HG02623 (cell line): ENCODE measurements around the gene PKHD1.

Experiments used
- ATAC-seq: cut with Tn5 transposase; IDR thresholded peaks from one replicate; pipeline ENCODE4 v1.9.1; 2021; ENCODE audit warnings: moderate library complexity; ENCODE audit not compliant: unreplicated experiment

The PKHD1 gene

GRCh38 chr6:52108128-52108527 is 20.7 kb upstream of the PKHD1 start:
- no peak for ATAC-seq

- ATAC-seq: no peak
Measured at GRCh38 chr6:52106994-52107393, 19.6 kb upstream of the PKHD1 start.

DNA sequence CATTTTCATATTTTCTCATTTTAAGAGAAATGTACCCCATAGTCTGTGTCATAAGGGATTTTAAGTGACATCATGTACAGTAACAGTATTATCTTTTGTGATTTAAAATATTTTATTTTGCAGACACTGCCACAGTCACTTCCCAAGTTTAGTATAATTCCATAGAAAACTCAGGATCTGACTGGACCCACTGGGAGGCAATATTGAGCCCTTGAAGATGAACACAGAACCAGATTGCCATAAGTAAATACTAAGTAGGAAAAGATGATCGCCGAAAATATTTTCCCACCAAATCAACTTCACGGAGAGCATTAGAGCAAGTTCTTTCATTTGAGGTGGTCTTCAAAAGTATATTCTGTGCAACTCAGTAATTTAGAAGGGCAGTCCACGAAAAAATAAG is 17.6 kb upstream of the PKHD1 start:
- no peak for ATAC-seq

DNA sequence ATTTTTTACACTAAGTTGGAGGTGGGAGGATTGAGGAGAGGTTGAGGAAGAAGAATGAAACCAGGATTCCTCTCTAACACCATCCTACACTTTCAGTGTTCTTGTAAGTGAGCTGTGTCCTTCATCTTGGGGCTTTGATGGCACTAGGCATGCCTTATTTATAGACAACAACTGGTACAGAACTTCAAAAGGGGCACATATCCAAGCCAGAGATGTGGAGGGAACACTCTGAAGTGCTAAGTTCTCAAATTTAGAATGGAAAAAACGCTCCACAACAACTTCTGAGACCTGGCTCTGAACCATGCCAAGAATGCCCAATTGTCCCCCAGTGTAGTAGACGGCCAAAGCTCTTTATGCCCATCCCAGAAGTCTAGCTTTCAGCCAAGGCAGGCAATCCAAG is 16.2 kb upstream of the PKHD1 start:
- no peak for ATAC-seq

DNA sequence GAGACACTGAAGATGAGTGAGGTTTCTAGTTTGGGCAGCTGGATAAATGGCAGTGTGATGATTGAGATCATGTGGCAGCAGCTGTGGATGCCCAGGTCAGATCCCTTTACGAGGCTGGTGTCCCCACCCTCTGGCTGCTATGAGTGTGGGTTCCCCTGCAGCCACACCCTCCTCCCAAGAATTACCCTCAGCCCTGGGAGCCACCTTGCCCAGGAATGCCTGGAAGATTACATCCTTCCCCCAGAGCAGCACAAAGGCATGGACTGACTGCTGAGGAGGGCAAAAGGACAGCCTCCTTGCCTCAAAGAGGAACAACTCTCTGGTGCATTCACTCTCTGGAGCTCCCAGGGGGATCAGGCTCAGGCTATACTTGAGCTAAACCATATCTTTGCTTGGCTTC is 15.0 kb upstream of the PKHD1 start:
- ATAC-seq: no peak

DNA sequence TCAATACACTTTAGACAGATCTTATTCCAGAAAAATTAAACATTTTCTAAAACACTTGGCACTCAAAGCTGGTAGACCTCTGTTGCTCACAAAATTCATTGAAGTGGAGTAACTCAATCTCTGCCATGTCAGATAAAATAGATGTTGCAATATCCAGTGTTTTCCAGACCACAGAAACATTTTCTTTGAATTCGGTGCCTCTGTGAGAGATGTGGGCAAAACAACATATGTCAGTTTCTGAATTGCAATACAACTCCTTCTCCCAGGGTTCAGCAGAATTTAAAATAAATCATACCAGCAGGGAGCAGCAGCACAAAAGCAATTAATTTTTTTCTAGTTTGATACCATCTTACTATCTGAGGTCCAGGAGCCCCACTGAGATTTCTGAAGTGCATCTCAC is 11.3 kb upstream of the PKHD1 start:
- no peak for ATAC-seq

DNA sequence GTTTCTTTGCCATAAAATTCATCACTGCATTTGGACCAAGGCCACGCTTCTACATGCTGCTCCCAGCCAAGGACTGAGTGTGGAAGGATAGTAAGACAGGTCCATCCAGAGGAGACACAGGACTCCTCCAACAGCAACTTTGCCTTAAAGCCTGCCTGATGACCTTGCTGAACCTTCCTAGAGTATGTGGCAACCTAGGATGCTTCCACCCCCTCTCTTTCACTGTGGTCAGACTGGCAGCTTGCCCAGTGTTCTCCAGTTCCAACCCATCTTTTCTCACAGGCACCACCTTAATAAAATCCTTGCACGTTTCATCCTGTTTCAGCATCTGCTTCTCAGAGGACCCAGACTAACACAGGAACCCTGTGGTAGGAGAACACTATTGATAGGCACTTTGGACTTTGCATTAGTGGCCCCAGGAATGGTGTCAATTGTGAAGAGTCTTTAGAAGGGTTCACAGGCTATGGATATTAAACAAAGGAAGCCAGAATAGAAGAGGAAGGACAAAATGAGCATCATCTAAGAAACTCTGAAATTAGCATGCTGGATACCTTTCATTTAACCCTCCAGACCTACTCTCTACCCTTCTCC is 2.4 kb upstream of the PKHD1 start:
- no peak for ATAC-seq

GRCh38 chr6:52086741-52087140 is 672 bp downstream of the PKHD1 start:
- no peak for ATAC-seq

DNA sequence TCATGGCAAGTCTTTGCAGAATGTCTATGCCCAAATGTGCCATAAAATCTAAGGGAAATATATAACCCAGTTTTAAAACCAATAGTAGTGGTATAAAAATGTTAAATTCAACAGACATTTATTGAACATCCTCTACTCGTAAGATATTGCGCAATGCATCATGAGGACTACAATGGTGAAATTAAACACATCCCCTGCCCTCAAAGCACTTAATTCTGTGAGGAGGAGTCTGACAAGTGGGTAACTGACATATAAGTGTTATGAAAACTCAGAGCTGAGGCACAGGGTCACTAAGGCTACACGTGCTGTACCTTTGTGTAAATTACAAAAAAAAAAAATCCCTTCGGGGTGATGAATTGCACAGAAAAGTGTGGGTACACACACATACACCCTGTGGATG is 6.2 kb downstream of the PKHD1 start:
- no peak for ATAC-seq

DNA sequence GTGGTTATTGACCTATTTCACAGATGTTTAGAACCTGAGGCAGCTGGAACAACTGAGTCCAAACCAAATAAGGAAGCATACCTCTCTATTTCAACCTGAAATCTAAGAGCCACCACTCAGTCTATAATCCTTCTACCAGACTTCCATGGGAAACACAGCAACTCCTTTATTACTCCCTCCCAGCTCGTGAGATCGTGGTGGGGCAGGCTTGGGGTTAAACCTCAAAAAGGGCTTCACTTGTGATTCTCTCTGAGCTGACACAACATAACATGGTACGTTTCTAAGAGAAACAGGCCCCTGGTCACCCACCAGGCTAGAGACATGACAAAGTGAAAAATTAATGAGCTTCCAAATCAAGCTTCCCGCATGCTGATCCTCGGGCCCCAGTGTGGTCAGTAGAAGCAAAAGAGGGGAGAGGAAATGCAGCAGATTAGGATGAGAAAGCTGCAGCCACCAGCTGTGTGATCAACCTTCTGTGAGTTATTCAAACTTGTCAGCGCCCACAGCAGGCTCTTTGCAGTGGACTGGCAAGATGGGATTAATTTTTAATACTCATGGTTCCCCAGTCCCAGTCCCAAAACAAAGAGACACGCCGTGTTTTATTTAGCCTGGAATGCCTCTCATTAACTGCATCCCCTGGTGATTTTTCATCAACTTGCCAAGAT is 9.3 kb downstream of the PKHD1 start:
- no peak for ATAC-seq

DNA sequence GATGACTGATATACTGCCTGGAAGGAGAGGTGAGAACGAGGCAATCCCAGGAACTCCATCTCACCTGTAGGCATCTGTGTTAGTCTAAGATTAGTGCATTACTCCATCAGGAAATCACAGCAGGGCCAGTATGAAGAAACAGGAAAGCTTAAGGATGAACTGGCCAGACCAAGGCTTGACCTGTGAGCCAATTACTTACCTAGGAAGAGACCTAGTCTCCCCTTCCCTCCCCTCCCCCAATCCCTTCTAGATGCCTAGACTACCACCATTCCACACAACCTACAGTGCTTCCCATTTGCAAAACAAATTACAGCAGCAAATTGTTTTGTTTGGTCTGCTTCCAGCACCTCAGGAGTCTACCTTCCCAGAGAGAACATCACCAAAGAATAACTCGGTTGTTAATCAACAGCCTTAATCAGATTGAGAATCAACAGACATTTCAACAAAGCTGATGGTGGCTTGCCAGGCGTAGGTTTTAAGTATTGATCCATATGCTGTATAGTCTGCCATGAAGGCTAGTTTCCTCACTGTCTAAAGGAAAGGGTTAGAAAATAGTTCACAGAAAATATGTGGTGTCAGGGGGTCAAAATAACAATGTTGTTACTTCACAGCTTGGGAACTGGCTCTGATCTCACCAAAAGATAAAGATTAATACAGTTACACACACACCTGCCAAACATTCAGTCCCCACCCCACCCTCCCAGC is 10.1 kb downstream of the PKHD1 start:
- no peak for ATAC-seq

DNA sequence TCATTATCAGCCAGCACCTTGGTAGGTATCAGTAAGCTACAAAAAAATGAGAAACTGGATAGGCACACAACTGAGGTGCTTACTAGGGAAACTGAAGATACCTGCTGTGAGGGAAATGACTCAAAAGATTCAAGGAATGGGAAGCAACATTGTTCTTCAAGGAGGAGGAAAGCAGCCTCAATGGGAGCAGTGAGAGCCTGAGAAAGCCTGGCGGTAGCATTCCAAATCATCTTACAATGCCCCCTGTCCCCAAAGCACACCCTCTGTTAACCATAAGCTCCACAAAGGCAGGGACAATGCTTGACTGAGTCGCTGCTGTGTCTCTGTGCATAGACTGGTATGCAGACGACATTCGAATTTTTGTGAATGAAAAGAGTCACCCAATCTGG is 10.6 kb downstream of the PKHD1 start:
- no peak for ATAC-seq

DNA sequence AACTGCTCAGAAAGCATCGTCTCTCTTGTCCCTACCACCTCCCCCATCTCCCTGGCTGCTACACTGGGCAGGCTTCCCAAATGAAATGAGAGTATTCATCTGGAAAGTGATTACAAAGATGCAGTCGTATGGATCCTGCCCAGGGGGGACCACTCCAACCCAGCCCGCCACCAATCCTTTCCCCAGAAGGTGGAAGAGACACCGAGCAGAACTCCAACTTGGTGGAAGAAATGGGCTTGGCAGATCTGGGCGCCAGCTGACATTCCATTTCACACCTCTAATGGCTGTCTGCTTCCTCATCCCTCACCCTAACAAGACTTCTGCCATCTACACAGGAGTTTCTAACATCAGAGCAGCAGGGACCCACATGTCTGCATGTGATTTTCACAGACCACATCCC is 12.7 kb downstream of the PKHD1 start:
- ATAC-seq: no peak

- no peak for ATAC-seq
Measured at GRCh38 chr6:52074155-52074554, 13.3 kb downstream of the PKHD1 start.

- no peak for ATAC-seq
Measured at GRCh38 chr6:52065621-52066020, 21.8 kb downstream of the PKHD1 start.

DNA sequence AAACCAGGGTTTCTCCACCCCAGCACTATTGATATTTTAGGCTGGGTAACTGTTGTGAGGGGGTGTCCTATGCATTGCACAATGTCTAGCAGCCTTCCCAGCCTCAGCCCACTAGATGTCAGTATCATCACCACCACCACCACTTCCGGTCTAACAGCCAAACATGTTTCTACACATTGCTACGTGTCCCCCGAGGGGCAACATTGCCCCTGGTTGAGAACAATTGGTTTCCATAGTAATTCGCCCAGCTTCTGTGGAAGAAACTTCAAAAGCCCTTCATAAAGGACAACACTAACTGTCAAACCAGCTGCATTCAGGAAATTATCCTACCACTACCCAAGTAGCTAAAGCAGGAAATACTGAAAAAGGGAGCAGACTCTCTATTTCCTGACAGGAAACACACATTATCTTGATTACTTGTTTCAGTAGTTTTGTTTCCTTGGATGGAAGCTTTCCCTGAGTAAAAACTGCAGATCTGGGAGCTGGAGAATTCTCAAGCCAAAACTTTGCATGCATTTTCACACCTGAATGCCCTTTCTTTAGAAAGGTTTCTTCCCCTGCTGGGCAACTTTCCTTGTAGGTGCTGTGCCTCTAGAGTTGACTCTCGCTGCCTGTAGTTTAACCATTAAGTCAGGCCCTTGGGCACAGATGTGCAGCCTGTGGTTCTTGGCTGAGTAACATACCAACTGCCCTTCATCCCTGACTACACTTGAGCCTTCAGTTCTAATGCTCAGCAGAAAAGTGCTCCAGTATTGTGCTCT is 23.6 kb downstream of the PKHD1 start:
- peak; percentile 98 for ATAC-seq

GRCh38 chr6:52061481-52061880 is 25.9 kb downstream of the PKHD1 start:
- ATAC-seq: no peak

- ATAC-seq: no peak
Measured at GRCh38 chr6:52059821-52060220, 27.6 kb downstream of the PKHD1 start.

DNA sequence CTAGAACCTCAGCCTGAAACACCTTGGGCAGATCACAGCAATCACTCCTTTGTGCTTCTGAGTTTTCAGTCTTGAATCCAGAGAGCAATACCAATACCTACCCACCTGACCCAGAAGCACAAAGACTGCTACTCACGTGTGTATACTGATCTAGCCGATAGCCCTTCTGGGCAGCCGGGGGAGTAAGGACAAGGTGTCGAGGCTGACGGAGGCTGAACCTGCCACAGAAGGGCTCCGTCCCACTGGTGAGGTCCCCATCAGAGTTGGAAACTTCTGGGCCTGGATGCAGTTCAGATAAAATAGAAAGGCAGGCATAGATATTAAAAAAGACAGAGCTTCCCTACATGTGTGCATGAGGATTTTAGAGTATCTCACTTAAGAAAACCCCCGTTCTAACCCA is 32.0 kb downstream of the PKHD1 start:
- ATAC-seq: no peak

DNA sequence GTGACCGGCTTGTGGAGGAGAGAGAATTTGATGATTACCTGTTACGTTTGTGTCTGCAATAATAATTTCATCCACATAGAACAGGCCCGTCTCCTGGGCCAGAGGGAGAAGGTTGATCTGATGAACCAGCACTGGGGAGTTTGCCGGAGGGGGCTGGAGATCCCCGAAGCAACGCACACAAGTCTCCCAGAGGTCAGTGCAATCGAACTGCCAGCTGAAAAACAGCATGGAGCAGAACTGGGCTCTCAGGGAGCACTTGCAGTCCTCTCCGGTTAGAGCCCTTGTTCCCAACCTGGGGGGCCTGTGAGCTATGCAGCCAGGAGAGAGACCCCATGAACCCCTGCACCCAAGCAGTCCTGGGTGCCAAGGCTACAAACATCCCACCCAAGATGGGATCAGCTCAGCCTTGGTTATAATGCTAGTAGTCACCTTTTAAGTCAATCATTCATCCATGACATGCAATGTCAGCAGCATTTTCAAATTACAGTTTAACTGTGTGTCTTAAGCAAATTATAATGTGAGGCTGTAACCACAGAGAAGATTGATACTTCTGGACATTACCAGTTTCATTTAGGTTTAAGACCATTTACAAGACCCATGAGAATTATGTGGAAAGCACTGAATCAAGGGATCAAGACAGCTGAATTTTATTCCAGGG is 34.2 kb downstream of the PKHD1 start:
- no peak for ATAC-seq

GRCh38 chr6:52050051-52050405 is 37.4 kb downstream of the PKHD1 start:
- no peak for ATAC-seq
